Right renal pelvis (tissue), 4 donors: Measurements from ENCODE around the gene EMSY. TPM values are rescaled to one million over a fixed set of nuclear protein-coding genes. Genes with fewer than 3 reads are reported as not detected.
"Not testable (repeated sequence)": the region's sequence is repeated elsewhere in the genome, so short reads cannot be mapped to it uniquely, and the experiment has no call there.

ENCODE experiments used
- DNase-seq, 4 donors: peaks; one replicate each; pipeline ENCODE4 v3.0.0-alpha.2; 2013; ENCODE audit warnings: low read depth in 4 of 4, low spot score in 3 of 4, missing footprints in 1 of 4
- polyA plus RNA-seq, 4 donors: library from polyadenylated mRNA; unstranded; fragments of 120-200 nt; gene quantifications; one replicate each; pipeline ENCODE4 v1.2.1, GENCODE V29; 2013; ENCODE audit not compliant: insufficient read length in 4 of 4

Gene EMSY
- polyA plus RNA-seq, 4 donors: 24.8 to 28.8 (median 27.1) TPM

- DNase-seq: no peak
Observed at GRCh38 chr11:76562541-76562940, 117.7 kb downstream of the EMSY start.

DNA sequence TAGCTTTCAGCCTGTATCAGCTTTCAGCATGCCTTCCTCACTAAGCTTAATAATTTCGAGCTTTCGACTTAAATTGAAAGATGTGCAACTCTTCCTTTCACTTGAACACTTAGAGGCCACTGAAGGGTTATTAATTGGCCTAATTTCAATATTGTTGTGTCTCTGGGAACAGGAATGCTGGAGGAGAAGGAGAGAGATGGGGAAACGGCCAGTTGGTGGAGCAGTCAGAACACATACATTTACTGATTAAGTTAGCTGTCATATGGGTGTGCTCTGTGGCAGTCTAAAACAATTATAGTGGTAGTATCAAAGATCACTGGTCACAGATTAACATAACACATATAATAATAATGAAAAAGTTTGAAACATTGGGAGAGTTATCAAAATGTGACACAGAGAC, 119.5 kb downstream of the EMSY start:
- DNase-seq: no peak

DNA sequence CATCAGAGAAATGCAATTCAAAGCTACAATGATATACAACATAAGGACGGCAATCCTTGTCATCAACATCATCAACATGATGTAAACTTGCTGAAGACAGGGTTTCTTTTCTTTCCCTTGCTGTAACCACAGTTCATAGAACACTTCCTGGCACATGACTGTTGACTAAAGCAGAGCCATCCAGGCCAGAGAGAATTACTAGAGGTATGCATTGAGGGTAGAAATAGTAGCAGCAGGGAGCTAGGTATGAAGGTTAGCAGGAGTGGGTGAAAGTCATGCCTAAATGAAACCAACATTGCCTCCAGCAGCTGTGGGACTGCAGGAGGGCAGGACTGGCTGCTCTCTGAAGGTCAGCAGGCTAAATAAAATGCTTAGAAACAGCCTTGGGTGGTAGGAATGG, 122.0 kb downstream of the EMSY start:
- no peak for DNase-seq

GRCh38 chr11:76567261-76567660, 122.4 kb downstream of the EMSY start:
- no peak for DNase-seq

DNA sequence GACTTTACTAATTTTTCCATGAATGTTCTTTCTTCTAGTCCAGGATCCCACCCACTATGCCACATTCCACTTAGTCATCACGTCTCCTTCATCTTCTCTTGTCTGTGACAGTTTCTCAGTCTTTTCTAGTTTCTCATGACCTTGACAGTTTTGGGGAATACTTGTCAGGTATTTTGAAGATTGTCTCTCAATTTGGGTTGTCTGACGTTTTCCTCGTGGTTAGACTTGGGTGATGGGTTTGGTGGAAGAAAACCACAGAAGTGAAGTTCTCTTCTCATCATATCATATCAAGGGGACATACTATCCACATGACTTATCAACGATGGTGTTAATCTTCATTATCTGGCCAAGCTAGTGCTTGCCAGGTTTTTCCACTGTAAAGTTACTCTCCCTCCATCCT, 123.3 kb downstream of the EMSY start:
- no peak for DNase-seq

DNA sequence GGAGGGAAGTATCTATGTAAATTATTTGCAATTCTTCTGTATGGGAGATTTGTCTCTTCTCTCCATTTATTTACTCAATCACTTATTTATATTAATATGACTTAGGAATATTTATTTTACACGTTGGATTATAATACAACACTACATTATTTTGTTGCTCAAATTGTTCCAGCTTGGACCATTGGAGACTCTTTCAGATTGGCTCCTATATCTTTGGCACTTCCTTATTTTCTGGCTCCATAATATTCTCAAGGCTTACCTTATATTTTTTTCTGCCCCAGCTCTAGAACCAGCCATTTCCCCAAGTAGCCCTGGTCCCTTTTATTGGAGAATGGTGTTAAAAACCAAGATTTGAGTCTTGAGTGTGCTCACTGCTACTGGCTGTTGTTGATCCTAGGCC, 123.8 kb downstream of the EMSY start:
- no peak for DNase-seq

- not testable (repeated sequence) for DNase-seq
Observed at GRCh38 chr11:76572181-76572875, 127.5 kb downstream of the EMSY start.

DNA sequence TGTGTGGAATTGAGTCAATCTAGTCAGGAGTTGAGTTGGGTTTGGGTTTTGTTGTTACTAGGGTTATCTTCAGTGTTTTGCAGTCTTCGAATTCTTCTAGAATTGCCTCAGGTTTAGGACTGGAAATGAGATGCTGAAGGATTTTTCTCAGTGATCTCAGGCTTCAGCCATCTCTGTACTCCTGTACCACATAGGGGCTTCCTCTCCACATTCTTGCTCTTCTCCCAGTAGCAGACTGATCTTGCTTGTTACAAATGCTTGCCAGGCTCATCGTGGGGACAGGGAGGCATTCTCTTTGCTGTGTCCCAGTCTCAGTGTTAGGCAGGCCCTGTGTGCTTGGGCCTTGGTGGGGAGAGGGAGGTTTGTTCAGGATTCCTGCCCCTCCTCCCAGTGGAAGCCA, 129.6 kb downstream of the EMSY start:
- no peak for DNase-seq

DNA sequence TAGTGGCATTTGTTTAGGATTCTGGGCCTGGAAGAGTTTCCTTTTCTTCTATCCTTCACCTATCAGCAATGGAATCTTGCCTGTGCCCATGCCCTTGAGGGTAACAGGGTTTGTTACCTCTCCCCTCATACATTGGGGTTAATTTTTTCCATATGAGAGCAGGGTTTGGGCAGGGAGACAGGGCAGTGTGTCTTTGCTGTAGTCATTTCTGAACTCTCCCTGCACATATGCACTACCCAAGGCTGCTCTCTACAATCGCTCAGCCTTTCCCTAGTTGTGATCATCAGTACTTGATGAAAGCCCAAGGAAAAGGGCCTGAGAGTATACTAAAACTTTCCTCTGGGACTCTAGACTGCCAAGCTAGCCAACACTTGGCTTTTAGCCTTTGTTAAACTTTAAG, 130.1 kb downstream of the EMSY start:
- DNase-seq: no peak

- DNase-seq: peak in 3 of 4 donors; percentile 32 to 49 (median 40)
Observed at GRCh38 chr11:76577226-76577920, 132.6 kb downstream of the EMSY start.

DNA sequence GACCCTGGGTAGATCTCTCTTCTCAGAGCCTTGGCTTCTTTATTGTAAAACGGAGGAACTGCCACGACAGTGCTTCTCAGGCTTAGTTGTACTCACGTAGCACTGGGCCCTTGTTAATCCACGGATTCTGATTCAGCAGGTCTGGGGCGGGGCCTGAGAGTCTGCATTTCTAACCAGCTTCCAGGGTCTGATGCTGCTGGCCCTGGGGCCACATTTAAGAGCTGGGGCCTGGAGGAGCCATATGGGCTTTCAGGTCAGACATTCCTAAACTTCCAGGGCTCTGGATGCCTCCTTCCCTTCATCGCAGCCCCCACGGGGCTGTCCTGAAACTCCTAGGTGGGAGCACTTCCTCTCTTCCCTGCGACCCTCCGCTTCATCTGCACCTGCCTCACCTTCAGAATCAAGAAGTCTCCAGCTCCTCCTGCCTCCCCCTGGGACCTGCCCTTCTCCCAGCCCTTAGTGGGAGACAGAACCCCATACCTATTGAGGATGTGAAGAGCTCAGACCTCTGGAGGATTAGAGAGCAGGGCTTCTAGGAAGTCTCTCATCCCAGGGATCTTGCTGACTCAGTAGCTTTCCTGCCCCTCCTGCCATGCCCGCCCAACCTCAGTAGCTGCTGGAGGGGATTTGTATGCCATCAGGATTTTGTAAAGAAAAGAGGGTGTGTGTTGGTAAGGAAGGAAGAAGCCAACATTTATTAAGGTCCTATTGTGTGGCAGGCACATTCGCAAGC, 133.3 kb downstream of the EMSY start:
- DNase-seq: no peak

DNA sequence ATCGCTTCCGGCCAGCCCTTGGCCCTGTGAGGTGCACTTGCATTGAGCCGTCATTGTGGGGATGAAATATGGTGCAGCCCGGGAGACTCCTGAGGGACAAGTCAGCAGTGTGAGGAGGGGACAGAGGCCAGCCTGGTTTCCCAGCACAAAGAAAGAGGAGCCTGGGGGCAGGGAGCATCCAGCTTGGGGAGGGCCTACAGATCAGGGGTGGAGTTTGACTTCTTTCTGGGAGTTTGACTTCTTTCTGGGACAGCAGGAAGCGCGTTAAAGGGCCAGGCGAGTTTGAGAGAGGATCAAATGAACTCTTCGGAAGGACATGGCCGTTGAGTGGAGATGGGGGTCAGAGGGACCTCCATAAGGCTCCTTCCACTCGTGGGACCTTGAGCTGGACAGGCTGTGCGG, 133.8 kb downstream of the EMSY start:
- DNase-seq: peak in 3 of 4 donors; percentile 39 to 69 (median 65)

GRCh38 chr11:76579056-76579751, 134.4 kb downstream of the EMSY start:
- peak in 2 of 4 donors; percentile 46 to 52 for DNase-seq

DNA sequence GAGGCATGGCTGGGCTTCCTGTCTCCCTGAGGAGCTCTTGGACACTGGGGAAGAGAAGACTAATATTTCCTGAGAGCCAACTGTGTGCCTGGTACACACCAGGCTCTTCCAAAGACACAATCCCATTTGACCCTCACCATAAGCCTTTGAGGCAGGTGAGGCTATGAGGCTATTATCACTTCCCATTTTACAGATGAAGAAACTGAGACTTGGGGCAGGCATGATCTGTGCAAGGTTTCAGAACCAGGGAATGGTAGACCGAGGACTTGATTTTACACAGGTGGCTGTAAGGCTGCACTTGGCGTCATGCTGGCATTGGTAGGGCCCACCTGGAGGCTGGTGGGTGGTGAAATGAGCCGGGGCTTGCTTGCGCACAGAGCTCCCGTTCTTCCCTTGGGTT, 134.9 kb downstream of the EMSY start:
- no peak for DNase-seq

- not testable (repeated sequence) for DNase-seq
Observed at GRCh38 chr11:76582471-76582870, 137.7 kb downstream of the EMSY start.

DNA sequence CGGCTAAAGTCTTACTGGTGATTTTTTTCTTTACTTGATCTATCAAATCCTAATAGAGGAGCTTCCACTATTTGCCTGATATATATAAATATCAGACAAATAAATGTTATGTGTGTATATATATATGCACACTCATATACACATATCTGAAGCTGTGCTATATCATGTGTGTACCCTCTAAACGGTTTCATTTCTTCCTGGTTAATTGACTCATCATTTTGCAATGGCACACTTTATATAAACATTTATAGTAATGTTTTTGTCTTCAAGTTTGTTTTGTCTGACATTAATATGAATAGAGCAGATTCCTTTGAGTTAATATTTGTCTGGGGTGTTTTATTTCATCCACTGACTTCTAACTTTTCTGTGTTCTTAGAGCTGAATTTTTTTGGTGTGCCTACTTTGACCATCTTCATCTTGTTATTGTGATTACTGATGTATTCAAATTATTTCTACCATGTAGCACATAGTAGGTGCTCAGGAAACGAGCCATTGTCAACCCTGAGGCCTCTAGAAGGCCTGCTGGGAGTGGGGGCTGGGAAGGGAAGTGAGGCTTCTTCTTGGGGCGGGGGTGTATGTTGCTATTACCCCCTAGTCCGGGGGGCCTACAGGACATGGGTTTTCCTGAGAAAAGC, 143.1 kb downstream of the EMSY start:
- DNase-seq: no peak

DNA sequence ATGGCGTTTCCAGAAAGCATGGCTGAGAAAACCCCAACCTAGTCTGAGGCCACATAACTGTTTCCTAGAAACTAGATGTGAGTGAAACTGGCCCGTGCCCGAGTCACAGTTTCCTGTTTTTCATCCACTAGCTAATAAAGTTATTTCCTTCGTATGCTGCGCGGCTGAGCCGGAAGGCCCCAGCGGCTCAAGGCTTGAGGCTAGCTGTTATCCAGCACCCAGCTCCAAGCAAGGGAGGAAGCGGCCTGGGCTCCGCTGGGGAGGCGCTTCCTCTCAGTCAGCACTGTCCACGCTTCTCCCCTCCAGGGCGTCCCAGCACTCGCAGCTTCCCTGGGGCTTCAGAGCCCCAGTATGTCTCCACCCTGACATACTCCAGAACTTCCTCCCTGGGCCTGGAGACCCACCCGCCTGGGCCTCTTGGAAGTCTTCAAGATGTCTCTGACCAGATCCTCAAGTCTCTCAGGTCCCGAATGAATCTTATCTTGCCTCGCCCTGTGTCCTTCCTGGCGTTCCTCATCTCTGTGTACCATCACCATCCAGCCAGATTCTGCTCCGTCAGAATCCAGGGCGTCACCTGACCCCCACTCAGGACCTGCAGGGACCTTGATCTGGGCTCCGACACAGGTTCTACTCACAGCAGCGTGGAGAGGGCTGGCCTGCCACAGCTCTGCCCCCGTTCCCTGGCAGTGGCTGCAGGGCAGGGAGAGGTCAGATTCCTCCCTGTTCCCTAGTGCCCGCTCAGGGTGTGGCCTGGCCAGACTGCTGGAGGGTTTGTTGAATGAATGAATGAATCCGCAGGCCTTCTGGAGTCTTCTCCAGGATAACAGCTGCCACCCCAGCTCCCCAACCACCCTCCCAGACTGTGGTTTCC, 143.9 kb downstream of the EMSY start:
- DNase-seq: no peak

DNA sequence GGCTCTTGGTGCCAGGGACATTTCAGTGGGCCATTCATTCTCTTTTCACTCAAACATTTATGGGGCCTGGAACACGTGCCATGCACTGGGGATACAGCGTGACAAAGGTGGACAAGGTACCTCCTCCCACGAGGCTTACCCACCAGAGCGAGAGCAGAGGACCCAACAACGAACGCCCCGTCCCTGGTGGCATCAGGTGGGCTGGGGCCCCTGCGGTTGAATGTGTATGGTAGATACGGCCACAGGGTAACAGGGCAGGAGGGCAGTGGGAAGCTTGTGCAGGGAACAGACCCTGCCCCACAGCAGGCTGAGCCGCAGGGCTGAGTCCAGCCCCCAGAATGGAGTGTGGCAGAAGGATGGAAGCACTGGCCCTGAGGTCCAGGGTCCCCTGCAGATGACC, 144.7 kb downstream of the EMSY start:
- no peak for DNase-seq
